Occipital lobe (tissue), 2 donors: ENCODE results near the gene CRTAC1. TPM values are rescaled to one million over a fixed set of nuclear protein-coding genes. Genes with fewer than 3 reads are reported as not detected.

Experiments
- DNase-seq: peaks from one replicate; lab custom pipeline; 2025; lab: John Stamatoyannopoulos, UW
- total RNA-seq: library from RNA; depleted of rRNA; stranded (reverse); fragments of >200 nt; gene quantifications from one replicate; pipeline ENCODE4 v1.2.3, GENCODE V29; 2014

CRTAC1 gene
- total RNA-seq, 1 donor from 2014 or later, result 11.2 TPM

- DNase-seq, result no peak
Observed at GRCh38 chr10:97901381-97901780, 129.0 kb downstream of the CRTAC1 start.

GRCh38 chr10:97898429-97898828 lies 132.0 kb downstream of the CRTAC1 start:
- DNase-seq, result no peak

- DNase-seq, result no peak
Observed at GRCh38 chr10:97896756-97897358, 133.6 kb downstream of the CRTAC1 start.

GRCh38 chr10:97895915-97896314 lies 134.5 kb downstream of the CRTAC1 start:
- no peak for DNase-seq

GRCh38 chr10:97895084-97895483 lies 135.3 kb downstream of the CRTAC1 start:
- DNase-seq, result no peak

- no peak for DNase-seq
Observed at GRCh38 chr10:97894092-97894491, 136.3 kb downstream of the CRTAC1 start.

- DNase-seq, result no peak
Observed at GRCh38 chr10:97892939-97893338, 137.5 kb downstream of the CRTAC1 start.

- DNase-seq, result no peak
Observed at GRCh38 chr10:97892506-97892905, 137.9 kb downstream of the CRTAC1 start.

GRCh38 chr10:97891497-97892167 lies 138.8 kb downstream of the CRTAC1 start:
- no peak for DNase-seq

- no peak for DNase-seq
Observed at GRCh38 chr10:97889461-97890265, 140.8 kb downstream of the CRTAC1 start.

GRCh38 chr10:97888641-97889262 lies 141.7 kb downstream of the CRTAC1 start:
- DNase-seq, result no peak

GRCh38 chr10:97888134-97888533 lies 142.3 kb downstream of the CRTAC1 start:
- no peak for DNase-seq

GRCh38 chr10:97887399-97887798 lies 143.0 kb downstream of the CRTAC1 start:
- DNase-seq, result no peak

GRCh38 chr10:97886286-97886685 lies 144.1 kb downstream of the CRTAC1 start:
- no peak for DNase-seq

GRCh38 chr10:97883092-97883485 lies 147.3 kb downstream of the CRTAC1 start:
- no peak for DNase-seq

GRCh38 chr10:97882142-97883091 lies 148.0 kb downstream of the CRTAC1 start:
- DNase-seq, result no peak

- DNase-seq, result no peak
Observed at GRCh38 chr10:97880109-97880508, 150.3 kb downstream of the CRTAC1 start.

GRCh38 chr10:97879241-97879640 lies 151.2 kb downstream of the CRTAC1 start:
- no peak for DNase-seq

GRCh38 chr10:97876402-97876801 lies 154.0 kb downstream of the CRTAC1 start:
- DNase-seq, result no peak

- no peak for DNase-seq
Observed at GRCh38 chr10:97875391-97875790, 155.0 kb downstream of the CRTAC1 start.

GRCh38 chr10:97874332-97874731 lies 156.1 kb downstream of the CRTAC1 start:
- no peak for DNase-seq
